ELR (cell line): ENCODE measurements around the gene MAN2C1.

Source experiments
- DNase-seq: peaks from one replicate; pipeline ENCODE4 v3.0.0-alpha.2; 2015; ENCODE audit warnings: low read depth

The MAN2C1 gene

GRCh38 chr15:75307778-75308390, 60.5 kb downstream of the MAN2C1 start:
- DNase-seq = peak; percentile 55

GRCh38 chr15:75306188-75306587, 62.2 kb downstream of the MAN2C1 start:
- DNase-seq = no peak
